NCI-H2029 (cell line): ENCODE data around the gene APLN.

ENCODE experiments used
- DNase-seq: peaks from one replicate; lab custom pipeline; 2025; lab: John Stamatoyannopoulos, UW

The APLN gene

DNA sequence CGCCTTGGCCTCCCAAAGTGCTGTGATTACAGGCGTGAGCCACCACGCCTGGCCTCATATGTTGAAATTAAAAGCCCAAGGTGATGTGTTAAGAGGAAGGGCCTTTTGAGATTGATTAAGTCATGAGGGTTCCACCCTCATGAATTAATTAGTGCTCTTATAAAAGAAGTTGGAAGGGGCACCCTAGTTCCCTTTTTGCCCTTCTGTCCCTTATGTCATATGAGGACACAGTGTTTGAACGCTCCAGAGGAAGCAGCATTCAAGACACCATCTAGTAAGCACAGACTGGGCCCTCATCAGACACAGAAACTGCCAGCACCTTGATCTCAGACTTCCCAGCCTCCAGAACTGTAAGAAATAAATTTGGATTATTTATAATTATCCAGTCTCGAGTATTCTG is 5.1 kb upstream of the APLN start:
- no peak for DNase-seq

GRCh38 chrX:129659141-129659540 is 4.4 kb upstream of the APLN start:
- DNase-seq, result no peak

DNA sequence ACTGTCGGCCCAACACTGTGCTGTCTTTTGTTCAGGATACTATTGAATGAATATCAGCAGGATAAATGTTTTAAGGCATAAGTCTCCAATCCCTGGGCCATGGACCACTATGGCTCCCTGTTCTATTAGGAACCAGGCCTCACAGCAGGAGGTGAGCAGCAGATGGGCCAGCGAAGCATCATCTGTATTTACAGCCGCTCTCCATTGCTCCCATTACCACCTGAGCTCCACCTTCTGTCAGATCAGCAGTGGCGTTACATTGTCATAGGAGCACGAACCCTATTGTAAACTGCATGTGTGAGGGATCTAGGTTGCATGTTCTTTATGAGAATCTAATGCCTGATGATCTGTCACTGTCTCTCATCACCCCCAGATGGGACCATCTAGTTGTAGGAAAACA is 3.7 kb upstream of the APLN start:
- no peak for DNase-seq

DNA sequence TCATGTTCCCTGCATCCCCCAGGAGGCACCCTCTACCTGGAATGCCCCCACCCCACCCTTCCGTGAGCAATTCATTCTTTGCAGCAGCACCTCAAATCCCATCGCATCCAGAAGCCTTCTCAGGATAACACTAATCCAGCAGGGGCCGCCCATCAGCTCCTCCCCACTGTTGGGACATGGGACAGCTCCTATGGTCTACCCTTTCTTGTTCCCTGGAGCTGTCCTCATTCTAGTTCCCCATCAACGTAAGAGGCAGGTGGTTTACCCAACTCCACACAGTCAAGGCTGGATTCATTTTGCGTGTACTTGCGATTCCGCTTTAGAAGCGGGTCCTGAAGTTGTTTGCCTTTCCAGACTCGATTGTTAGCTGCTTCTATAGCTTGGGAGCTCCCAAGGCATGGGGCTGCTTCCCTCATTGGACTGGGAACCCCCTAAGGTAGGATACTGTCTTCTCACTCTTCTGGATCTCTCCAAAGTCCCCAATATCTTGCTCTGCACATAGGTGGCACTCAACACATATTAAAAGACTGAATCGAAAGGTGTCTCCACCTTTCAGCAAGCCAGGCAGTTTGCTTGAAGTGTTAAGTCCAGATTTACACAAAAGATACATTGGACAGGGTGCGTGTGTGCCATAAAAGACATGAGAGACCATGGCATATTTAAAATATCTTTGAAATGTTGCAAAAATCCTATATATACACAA is 942 bp upstream of the APLN start:
- DNase-seq, result no peak

GRCh38 chrX:129653971-129654651 is 645 bp downstream of the APLN start:
- DNase-seq, result peak; percentile 10

GRCh38 chrX:129653181-129653970 is 1.4 kb downstream of the APLN start:
- DNase-seq, result no peak

- no peak for DNase-seq
These were observed 2.1 kb downstream of the APLN start for GRCh38 chrX:129652565-129653169.

- no peak for DNase-seq
These were observed 2.8 kb downstream of the APLN start for GRCh38 chrX:129651756-129652564.

DNA sequence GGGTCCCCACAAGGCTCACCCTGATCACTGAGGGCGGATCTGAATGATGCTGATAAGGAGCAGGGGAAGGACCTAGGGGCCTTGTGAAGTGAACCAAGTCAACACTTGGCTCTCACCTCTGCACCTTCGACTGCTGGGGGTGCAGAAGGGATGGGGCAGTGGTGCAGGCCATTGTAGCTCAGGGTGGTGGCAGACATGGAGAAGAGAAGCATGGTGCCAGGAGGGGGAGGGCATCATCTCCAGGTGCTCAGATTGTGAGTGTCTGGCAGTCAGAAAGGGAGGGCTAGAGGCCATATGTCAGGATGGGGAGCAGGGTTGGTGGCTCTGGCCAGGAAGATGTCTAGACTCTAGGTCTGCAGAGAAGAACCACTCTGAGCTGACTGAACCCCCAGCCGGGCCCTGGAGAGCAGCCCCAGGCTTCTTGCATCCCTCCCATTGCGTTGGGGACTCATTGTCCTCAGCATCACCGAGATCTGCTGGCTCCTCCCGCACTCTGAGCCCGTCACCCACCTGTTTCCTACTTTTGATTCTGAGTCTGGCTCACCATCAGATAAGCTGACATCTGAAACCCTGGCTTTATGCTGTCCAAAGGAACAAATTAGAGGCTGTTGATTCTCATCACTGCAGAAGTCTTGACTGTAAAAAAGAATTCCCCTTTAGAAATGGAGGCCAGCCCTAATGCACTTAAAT is 3.8 kb downstream of the APLN start:
- DNase-seq, result no peak

DNA sequence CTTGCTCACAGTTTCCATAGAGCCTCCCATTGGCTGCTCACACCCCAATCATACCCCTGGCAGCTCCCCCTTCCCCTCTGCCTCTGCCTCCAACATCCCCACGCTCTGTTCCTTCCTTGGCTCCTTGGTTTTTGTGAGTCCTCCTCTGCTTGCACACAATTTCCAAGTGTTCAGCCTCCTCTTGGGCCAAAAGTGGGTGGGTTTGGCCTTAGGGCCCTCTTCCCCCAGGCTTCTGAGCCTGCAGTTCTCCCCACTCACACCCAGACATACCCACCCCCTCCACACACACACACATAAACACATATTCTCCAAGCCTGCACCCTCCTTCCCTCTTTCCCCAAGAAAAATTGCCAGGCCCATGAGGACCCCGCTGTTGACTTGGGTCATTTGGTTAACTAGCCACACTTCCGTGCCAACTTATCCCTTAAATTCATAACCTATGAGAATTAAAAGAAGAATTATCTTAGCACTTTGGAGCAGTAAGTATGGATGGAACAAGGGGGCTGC is 4.5 kb downstream of the APLN start:
- DNase-seq, result no peak

GRCh38 chrX:129649268-129650182 is 5.2 kb downstream of the APLN start:
- DNase-seq, result no peak

DNA sequence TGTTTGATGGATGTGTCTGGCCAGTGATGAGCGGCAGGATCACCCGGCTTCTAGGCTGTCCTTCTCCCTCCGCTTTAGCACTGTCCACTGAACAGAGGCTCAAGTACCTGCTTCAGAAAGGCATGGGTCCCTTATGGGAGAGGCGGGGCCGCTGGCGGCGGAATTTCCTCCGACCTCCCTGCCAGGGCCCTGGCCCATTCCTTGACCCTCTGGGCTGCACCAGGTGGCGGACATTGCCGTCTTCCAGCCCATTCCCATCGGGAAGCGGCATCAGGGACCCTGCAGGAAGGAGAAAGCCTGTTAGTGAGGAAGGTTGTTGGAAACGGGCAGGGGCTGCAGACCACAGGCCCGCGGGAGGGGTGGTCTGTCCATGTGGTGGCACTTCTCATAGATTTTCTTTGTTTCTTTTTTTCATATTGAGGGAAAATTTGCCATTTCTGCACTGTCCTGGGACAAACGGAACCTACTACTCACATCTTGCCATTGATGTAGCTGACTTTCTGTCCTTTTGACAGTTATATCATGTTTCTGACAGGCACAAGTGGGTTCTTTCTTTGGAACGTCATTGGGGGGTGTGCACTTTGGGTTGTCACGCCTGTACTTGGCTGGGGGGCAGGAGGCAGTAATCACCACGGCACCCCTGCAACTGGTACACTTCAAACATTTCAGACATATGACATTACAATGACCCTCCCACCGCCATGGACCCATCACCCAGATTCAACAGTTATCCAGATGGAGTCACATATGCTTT is 6.1 kb downstream of the APLN start:
- DNase-seq, result no peak

GRCh38 chrX:129647418-129648410 is 7.0 kb downstream of the APLN start:
- DNase-seq, result no peak

DNA sequence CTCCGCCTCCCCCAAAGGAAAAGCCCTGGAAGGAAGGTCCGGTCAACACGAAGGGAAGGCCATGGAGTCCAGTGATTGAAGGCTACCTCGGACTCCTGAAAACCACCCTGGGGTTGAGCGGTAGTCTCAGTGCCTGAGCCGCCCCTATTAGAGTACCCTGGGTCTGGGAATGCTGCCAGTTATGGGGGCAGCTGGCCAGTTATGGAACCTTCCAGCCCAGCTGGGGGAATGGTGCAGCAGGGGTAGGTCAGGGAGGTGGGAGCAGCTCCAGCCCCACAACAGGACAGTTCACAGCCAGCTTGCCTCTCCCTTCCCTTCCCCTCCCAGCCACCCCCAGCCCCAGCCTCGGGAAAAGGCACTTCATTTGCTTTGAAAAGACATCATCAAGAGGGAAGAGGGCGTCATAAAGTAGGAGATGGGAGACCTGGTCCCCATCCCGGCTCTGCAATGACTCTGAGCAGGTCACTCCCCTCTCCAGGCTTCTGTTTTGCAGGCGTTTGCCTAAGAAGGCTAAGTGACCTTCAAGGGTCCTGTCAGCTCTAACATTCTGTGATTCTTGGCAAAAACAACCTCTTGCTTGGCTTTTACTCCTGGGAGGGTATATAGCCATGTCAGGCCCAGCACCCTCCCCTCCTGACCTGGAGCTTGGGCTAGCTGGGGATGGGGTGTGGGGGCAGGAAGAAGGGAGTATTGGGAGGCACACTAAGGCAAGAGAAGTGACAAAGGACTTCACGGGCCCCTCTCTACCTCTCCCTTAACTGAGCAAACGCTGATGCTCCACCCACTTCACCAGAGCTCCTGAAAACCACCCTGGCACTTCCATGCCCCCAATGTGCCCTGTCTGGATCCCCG is 8.0 kb downstream of the APLN start:
- DNase-seq, result no peak

DNA sequence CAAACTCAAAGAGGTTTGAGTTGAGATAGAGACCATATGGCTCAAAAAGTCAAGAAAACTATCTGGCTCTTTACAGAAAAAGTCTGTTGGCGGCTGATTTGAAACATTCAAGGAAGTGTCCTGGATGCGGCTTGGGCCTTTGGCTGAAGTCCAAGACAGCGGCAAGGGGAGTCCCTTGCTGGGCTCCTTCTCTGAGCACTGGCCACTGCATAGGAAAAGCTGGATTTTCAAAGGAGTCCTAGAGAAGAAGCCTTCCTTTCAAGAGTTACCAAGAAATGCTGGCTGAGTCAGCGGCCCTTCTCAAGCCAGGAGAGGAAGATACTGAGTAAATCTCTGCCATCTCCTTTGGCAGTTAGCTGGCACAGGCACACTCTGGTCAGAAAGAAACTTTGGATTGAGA is 12.1 kb downstream of the APLN start:
- DNase-seq, result no peak

GRCh38 chrX:129641941-129642340 is 12.8 kb downstream of the APLN start:
- no peak for DNase-seq

DNA sequence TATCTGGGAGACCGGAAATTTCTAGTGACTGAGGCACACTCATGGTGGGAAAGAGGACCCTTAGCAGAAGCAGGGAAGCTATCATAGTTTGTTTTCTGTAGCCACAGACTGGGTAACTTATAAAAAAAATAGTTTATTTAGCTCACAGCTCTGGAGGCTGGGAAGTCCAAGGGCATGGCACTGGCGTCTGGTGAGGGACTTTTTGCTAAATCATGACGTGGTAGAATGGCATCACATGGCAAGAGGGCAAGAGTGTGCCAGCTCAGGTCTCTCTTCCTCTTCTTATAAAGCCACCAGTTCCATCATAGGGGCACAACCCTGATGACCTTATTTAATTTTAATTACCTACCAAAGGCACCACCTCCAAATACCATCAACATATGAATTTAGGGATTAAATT is 13.3 kb downstream of the APLN start:
- no peak for DNase-seq
